NCI-H2227 treated with DMSO at 0.1 percent for 48 hours (cell line): Measurements from ENCODE around the gene KCTD8.
"Not testable (repeated sequence)": the region's sequence is repeated elsewhere in the genome, so short reads cannot be mapped to it uniquely, and the experiment has no call there.

Experiments used
- DNase-seq: peaks from one replicate; lab custom pipeline; 2025; lab: John Stamatoyannopoulos, UW

The KCTD8 gene

DNA sequence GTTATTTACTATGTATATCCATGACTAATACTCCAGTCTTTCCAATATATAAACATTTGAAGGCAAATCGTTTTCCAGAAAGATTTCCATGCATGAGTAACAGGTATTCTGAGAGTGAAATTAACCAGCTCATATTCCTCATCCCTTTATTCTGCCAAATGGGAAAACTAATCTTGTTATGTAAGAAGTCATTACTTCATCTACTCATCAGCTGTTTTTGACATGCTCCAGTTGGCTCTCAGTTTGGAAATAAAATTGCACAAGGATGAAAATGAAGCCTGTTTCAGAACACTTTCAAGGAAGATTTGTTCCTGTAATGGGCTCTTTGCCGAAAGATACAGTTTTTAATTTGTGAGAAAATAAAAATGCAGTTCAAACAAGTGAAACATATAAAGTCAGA lies 121.9 kb downstream of the KCTD8 start:
- no peak for DNase-seq

DNA sequence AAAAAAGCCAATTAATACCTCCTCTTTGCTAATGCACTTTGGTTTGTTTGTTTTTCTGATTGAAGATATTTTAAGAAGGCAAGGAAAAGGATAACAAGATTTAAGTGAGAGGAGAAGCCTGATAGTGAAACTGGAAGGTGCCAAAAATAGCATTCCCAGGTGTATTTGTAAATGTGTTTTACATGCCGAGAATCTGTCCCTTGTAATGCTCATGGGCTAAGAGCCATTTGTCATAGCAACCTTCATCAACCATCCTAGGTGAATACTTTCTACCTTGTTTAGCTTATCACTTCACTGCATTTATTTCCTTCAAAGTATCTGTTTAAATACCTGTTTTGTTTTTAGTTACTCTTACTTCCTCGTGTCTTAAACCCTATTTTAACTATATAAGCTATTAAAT lies 127.8 kb downstream of the KCTD8 start:
- no peak for DNase-seq

DNA sequence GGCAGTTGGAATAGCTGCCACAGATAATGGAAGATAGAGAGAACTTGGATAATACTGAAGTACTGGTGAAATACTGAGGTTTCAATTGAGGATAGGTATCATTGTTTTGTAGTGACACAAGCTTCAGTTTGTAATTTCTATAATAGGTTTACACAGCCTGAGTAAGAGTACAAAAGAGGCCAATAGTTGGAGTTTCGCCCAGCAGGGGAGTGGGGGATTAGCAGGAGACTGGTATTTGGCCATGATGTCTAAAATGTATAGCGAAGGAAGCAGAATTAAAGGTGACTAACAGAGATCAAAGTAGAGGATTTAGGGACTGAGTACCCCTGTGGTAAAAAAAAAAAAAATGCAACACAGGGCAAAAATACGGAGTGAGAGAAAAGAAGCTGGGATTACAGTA lies 129.5 kb downstream of the KCTD8 start:
- DNase-seq = no peak

DNA sequence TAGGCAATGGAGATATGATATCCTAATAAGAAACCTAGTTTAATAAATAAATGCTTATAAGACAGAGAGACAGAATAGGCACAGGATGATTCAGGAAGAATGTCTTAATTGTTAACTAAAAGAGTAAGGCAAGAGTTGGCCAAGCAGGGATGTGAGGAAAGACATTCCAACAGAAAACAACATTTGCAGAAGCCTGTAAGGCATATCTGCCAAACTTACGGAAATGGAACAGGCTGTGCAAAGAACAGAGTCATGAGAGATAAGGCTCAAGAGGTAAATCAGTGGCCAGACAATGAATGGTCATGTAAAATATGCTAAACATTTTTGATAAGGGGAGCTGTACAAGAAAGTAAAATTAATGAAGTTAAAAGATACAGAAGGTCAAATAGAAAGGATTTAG lies 134.9 kb downstream of the KCTD8 start:
- no peak for DNase-seq

DNA sequence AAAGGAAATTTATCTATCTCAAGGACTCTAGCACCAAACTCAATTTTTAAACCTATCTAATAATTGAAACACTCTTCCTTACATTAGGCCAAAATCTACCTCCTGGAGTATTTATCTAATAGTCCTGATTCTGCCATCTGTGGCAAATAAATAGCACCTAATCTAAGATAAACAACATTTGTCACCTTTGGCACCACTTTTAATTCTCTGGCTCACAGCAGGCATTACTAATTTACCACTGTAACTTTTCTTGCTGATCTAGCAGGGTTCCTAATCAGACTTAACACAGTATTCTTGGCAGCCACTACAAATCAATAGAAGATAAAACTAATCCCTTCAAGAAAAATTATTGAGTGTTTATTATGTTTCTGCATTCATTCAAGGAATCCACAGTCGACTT lies 161.1 kb downstream of the KCTD8 start:
- DNase-seq = no peak

DNA sequence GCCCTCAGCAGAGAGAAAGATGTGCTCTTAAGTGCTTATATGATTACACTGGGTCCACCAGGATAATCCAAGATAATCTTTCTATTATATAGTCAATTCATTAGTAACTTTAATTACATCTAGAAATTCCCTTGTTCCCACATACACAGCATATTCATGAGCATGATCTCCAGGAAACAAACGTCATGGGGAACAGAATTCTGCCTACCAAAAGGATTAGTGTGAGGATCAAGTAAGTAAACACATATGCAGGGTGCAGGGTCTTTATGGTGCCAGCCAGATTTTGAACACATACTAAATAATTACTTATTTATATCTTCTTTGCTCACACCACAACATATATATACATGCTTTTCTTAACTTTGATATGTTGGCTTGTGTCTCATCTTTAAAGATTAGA lies 169.1 kb downstream of the KCTD8 start:
- DNase-seq = no peak

DNA sequence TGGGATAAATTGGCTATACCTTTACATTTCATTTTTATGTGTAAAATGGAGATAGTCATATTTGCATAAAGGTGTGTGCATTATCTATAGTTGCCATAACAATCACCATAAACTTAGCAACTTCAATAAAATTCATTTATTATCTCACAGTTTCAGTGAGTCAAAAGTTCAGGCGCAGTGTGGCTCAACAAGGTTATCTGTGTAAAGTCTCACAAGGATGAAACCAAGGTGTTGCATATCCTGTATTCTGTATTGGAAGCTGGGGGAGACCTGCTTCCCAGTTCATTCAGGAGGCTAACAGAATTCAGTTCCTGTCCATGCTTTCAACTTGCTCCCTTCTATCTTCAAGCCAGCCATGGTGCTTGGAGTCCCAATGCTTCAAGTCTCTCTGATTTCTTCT lies 169.5 kb downstream of the KCTD8 start:
- DNase-seq = no peak

DNA sequence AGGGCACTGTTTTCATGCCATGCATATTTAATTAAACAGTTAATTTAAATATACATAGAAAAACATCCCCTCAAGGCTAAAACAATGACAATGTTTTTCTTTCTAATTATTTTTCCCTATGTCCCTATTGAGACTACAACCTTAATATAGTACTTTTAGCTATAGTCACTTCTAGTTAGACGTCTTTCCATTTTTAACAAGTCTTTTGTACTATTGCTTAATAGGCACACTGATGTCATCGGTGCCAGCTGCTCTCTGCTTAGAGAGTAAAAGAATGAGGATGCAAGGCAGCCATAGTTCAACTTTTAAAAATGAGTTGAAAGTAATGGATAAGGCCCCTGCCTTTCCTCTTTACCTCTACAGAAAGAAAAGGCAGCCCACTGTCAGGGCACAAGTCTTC lies 191.1 kb downstream of the KCTD8 start:
- DNase-seq = no peak

DNA sequence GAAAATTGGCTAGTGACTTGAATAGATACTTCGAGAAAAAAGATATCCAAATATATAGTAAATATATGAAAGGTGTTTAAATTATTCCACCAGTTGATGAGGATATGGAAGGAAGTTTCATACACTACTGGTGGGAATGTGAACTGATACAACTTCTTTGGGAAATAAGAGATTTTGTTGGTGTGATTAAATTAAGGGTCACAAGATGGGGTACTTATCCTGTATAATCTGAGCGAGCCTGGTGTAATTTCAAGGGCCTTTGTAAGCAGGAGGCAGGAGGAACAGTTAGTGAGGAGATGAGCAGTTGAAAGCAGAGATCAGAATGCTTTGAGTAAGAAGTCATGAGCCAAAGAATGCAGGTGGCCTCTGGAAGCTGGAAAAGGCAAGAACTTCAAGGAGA lies 192.2 kb downstream of the KCTD8 start:
- no peak for DNase-seq

DNA sequence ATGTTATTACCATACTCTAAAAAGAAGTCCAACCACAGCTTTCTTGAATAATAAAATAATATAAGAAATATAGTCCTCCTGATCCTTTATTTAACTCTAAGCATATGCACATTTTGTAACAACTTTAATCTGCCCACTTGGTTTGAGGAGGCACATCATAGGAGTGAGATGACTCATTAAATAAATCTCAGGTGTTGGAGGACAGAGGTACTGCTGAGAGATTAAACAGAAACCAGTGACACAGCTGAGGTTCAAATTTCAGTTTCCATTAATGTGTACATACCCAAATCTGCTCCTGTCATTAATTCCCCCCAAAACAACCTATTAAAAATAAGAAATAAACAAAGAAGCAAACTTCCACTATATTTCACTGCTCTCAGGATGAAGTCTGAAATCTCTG lies 211.0 kb downstream of the KCTD8 start:
- no peak for DNase-seq

DNA sequence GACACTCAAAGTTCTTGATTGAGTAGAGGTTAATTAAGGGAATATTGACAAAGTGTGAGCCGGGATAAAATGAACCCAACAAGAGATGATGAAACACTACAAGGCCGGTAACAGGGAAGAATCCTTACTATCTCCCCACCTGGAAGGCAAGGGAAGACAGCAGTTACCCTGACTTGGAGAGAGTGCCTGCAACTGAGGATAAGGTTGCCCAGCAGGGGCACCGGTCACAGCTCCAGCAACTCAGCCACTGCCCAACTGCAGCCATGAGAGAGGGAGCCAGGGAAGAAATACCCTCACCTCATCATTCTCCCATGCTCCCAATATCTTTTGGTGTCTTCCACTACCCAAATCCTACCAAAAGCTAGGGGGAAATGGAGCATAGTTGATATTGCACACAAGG lies 212.7 kb downstream of the KCTD8 start:
- DNase-seq = no peak

DNA sequence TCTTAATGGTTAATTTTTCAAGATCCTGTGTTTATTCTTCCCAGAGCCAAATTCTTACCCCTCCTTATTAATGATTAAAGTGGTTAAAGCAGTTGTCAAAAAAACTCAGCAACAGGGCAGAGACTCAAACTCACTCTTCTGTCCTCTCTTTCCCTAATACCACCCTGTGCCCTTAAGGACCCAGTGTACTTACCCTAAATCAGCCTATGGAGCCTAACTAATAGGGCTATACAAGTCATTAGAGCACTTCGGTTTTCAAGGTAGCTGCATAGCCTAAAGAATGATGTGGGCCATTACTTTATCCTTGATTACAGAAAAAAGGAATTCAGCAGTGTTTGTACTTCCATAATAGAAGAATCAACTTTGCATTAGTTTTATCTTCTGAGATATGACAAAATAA lies 216.3 kb downstream of the KCTD8 start:
- DNase-seq = no peak

DNA sequence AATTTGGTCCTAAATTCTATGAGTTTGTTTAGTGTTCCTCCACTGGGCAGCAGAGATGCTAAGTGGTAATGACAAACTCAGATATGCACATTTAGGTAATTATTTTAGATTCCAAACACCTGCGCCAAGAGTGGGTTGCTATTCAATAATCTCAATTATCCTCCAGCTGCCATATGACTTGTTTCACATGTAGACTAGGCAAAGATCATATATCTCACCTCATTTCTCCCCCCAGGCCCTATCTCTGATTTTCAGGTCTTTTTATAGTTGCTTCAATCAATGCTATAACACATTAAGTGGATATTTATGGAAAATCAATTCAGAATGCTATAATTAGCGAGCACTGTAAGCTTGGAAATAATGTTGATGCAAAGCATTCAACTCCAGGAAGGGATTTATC lies 217.6 kb downstream of the KCTD8 start:
- DNase-seq = no peak

DNA sequence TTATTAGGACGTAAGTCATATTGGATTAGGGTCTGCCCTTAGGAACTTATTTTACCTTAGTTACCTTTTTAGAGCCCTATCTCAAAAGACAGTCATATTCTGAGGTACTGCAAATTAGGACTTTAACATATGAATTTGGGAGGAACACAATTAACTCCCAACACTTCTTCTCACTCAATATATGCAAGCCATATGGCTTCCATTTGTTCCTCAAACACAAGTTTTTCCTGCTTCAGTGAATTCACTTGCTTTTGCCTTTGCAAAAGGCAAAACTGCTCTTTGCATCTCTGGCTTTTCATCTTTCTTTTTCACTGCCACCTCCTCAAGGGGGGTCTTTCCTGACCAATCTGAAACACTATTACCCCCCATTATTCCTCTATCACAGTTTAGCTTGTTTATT lies 220.3 kb downstream of the KCTD8 start:
- no peak for DNase-seq

DNA sequence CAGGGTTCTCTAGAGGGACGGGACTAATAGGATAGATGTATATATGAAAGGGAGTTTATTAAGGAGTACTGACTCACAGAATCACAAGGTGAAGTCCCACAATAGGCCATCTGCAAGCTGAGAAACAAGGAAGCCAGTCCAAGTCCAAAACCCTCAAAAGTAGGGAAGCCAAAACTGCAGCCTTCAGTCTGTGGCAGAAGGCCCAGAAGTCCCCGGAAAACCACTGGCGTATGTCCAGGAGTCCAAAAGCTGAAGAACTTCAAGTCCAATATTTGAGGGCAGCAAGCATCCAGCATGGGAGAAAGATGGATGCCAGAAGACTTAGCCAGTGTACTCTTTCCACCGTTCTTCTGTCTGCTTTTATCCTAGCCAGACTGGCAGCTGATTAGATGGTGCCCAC lies 227.2 kb downstream of the KCTD8 start:
- DNase-seq = no peak

DNA sequence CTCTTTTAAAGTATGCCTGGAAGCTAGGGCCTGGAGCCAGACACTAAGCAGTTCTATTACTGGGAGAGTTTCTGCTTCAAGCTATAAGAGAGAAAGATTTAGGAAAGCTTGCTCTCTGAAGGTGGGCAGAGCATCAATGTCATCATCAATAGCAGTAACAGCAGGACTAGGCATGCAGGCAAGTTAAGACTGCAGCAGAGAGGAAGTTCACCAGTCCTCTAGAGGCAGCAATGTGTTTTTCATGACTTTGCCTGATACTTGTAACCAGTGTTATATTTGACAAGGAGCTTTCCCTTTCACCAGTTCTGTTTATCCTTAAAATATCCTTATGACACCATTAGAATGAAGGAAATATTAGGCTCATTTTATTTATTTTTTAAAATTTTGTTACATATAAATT lies 237.9 kb downstream of the KCTD8 start:
- no peak for DNase-seq

DNA sequence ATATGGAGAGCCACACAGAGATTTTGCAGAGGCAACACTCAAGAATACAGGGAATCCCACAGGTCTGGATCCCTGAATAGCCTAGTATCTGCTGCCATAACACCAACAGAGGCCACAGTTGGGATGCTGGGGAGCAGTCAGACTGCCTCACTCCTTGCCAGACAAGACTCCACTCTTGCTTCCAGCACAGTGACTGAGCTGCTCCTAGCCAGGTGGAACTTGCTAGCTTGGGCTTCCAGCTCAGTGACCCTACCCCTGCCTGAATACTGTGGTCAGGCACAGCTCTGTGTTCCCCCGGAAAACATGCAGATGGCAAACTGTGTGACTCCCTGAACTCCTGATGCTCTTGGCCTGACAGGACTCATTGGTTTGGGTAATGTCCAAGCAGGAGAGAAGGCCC lies 251.8 kb downstream of the KCTD8 start:
- no peak for DNase-seq

DNA sequence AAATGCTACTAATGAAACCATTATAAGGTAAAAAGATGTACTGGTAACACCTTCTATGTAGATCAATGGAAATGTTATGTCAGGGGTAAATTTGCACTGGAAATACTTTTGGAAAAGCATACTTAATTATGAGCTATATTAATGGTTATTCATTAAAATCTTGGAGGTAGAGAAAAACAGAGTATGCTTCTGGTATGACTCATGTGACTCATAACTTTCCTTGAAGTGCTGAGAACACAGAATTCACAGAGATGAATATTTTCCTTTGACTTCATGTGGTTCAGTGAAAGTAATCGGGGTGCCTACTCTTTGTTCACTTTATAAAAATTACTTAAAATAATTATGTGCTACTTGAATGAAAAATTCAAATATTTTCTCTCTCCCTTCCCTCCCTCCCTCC lies 254.2 kb downstream of the KCTD8 start:
- DNase-seq = no peak

DNA sequence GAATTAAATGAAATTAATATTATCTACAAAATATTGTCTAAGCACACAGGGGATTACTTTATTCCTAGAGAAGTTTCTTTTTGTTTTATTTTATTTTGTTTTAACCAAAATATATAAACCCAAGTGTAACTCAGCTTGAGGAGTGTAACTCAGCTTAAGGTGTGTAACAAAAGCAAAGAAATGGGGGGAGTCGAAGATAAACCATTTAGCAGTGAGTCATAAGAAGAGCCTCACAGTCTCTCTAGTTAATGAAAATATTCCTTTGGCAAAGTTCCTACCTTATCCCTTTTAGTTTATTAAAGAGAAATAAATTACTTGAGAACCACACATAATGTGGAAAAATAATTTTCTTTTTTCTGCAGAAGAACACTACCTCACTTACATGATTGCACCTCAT lies 261.8 kb downstream of the KCTD8 start:
- no peak for DNase-seq

DNA sequence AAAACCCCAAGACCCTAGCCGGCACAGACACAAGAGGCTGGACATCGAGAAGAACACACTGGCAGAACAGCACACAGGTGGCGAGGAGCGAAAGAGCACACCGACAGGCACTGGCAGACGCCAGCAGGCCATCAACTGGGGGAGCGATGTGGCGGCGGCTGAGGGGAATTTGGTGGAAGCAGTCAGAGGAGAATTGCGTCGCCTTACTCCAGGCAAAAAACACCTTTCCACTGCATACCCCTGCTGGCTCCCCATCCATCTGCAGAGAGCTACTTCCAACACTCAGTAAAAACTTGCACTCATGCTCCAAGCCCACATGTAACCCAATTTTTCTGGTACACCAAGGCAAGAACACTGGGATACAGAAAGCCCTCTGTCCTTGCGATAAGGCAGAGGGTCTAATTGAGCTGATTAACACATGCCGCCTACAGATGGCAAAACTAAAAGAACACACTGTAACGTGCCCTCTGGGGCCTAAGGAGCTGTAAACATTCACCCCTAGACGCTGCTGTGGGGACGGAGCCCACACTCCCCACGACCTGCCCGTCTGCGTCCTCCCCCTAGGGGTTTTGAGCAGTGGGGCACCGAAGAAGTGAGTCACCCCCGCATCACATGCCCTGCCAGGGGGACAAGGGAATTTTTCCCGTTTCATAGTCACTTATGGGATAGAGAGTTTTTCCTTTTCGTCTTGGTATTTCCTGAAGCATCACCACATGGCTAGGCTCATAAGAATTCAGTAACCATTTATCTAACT lies 262.3 kb downstream of the KCTD8 start:
- DNase-seq = no peak

DNA sequence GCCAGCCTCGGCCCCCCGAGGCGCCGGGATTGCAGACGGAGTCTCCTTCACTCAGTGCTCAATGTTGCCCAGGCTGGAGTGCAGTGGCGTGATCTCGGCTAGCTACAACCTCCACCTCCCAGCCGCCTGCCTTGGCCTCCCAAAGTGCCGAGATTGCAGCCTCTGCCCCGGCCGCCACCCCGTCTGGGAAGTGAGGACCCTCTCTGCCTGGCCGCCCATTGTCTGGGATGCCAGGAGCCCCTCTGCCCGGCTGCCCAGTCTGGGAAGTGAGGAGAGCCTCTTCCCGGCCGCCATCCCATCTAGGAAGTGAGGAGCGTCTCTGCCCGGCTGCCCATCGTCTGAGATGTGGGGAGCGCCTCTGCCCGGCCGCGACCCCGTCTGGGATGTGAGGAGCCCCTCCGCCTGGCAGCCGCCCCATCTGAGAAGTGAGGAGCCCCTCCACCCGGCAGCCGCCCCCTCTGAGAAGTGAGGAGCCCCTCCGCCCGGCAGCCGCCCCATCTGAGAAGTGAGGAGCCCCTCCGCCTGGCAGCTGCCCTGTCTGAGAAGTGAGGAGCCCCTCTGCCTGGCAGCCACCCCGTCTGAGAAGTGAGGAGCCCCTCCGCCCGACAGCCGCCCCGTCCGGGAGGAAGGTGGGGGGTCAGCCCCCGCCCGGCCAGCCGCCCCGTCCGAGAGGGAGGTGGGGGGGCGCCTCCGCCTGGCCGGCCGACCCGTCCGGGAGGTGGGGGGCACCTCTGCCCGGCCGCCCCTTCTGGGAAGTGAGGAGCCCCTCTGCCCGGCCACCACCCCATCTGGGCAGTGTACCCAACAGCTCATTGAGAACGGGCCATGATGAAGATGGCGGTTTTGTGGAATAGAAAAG lies 266.9 kb downstream of the KCTD8 start:
- not testable (repeated sequence) for DNase-seq

DNA sequence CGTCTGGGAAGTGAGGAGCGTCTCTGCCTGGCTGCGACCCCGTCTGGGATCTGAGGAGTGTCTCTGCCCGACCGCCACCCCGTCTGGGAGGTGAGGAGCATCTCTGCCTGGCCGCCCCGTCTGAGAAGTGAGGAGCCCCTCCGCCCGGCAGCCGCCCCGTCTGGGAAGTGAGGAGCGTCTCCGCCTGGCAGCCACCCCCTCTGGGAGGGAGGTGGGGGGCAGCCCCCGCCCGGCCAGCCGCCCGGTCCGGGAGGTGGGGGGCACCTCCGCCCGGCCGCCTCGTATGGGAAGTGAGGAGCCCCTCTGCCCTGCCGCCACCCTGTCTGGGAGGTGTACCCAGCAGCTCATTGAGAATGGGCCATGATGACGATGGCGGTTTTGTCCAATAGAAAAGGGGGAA lies 280.8 kb downstream of the KCTD8 start:
- not testable (repeated sequence) for DNase-seq

DNA sequence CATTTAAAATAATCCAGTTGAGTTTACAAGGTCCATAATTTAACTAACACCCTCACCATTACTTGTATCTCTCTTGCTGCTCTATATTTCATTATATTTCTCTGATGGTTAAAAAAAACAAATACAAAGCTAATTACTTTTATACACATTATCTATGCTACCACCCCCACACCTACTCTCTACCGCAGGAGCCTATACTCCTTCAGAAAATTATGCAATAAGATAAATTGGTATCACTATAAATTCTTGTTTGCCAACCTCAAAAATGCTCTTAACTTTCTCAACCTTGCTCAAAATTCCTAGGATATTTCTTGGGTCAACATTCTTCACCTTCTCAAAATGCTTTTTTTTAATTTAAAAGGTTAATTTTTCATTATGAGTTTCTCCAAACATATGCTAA lies 282.7 kb downstream of the KCTD8 start:
- DNase-seq = no peak
